Measurements from ENCODE around the gene TXNDC5.

DNA sequence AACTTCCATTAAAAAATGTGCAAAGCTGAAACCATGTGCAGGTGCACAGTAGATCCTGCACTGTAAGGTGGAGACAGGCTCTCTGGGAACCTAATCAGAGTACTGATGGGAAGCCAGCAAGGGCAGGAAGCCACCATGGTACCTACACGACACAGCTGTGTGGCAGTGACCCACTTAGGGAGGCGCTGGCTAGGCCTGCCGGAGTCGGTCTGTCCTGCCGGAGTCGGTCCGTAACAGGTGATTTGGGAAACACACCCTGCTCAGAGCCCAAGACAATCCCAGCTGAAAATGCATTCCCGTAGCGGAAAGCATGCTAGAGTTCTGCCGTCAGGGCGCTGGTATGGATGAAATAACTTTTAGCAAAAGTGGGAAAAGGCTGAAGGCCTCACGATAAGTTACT, 17.2 kb downstream of the TXNDC5 start:
- TF ChIP-seq CTCF (IDR thresholded peaks at IDR 0.05) (no peak), POLR2A (IDR thresholded peaks at IDR 0.05) (no peak), POLR2AphosphoS5 (IDR thresholded peaks at IDR 0.05) (no peak)
